GM19467 (cell line): Measurements from ENCODE around the gene SHH.

Experiments used
- ATAC-seq: cut with Tn5 transposase; IDR thresholded peaks from one replicate; pipeline ENCODE4 v1.9.1; 2021; ENCODE audit warnings: mild to moderate bottlenecking, moderate library complexity; ENCODE audit not compliant: unreplicated experiment

The SHH gene

DNA sequence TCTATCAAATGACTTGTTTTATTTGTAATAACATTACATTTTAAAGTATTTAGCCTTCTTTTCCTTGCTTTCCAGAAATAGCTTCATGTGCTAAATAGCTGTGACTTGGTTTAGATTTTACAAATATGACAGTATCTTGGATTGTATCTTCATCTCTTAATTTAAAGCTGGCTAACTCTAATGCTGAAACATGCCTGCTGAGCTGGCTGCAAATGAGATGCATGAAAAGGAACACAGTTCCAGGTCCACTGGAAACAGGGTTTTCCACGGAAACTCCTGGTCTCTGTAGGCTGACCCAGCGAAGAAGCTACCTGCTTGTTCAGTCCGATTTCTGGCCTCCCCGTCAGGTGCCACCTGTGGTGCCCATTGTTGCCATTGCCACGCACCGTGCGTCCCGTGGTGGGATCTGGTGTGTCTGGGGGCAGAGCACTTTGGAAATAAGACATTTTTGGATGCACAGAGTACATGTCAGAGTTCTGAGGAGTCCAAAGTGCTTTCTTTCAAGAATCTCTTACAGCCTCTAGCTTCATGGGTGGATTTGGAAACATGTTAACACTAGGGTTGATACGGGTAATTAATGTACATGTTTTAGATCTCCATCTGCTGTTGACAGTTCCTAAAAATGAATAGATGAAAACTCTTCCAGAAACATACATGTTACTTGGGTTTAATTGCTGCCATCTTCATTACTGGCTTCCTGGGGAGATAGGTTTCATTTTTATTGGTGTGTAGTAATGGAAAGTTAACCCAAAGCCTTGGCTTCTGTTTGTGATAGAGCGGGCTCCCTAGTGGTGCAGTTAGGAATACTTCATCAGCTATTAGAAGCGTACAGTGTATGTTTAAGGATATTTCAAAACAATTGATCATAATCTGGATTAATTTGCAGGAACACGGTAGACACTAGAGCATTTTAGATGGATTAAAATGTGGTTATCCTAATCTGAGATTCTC lies 45.0 kb downstream of the SHH start:
- ATAC-seq = no peak

DNA sequence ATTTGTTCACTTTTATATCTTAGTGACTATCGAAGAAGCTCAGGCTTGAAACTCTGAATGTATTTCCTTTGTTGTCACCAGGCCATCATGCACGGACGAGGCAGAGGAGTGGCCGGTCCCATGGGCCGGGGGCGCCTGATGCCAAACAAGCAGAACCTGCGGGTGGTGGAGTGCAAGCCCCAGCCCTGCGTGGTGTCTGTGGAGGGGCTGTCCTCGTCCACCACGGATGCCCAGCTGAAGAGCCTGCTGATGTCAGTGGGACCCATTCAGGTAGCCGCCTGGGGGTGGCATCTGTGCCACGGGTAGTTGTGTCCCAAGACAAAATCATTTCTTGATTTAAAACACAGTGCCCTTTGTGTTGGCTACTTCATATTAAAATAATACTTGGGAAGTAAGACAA lies 45.9 kb downstream of the SHH start:
- ATAC-seq = no peak

- ATAC-seq = no peak
These were observed 46.8 kb downstream of the SHH start for GRCh38 chr7:155765458-155765857.

DNA sequence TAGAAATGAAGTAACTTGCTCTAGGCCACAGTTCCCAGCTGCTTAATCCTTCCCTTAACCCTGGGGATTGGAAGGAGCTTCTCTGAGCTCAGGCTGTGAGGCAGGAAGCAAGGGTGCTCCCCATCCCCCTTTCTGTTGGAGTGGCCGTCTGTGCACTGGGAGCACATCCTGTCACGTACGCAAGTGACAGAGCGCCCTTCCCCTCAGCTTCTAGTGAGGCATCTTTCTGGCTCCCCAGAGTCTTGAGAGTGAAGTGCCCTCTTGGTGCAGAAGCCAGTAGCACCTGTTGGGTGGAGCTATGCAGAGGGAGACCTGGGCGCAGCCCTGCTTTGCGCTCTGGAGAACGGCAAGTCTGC lies 47.8 kb downstream of the SHH start:
- ATAC-seq = peak; percentile 36

- peak; percentile 71 for ATAC-seq
These were observed 48.4 kb downstream of the SHH start for GRCh38 chr7:155763691-155764437.

- ATAC-seq = no peak
These were observed 49.1 kb downstream of the SHH start for GRCh38 chr7:155763122-155763521.

DNA sequence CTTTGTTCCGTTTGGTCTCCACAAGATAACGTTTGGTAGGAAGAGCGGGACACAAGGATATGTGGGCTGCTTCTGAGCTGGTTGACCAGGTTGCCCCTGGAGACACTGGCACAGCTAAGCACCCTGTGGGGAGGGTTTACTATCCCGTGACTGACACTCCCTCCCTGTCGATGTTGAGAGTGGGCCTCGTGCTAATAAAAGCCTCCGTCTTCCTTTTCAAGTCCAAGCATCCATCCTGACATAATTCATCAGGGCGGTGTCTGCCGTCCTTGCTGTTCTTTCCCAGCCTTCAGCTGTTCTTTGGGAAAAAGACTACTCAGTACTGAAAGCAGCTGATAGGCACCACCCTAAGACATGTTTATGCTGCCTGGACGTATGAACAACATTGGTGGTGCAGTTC lies 49.6 kb downstream of the SHH start:
- no peak for ATAC-seq

DNA sequence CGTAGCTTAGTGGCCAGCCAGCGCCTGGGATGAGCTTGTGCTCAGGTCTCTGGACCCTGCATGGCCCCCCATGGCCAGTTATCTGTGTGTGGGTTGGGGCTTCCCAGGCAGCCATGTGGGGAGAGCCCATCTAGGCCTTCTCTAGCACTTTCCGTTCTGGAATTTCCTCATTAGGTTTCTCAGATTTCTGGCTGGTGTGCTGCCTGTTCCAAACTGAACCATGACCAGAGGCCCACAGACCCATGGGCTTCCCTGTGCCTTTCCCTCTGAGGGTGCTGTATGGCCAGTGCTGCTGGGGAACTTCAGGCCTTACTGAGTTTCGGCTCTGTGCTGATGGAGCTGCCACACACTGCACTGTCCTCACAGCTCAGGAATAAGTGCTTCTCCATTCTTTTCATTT lies 50.2 kb downstream of the SHH start:
- ATAC-seq = no peak

GRCh38 chr7:155761162-155761561 lies 51.1 kb downstream of the SHH start:
- no peak for ATAC-seq

GRCh38 chr7:155759740-155760430 lies 52.4 kb downstream of the SHH start:
- no peak for ATAC-seq

- ATAC-seq = no peak
These were observed 53.9 kb downstream of the SHH start for GRCh38 chr7:155758348-155758747.

DNA sequence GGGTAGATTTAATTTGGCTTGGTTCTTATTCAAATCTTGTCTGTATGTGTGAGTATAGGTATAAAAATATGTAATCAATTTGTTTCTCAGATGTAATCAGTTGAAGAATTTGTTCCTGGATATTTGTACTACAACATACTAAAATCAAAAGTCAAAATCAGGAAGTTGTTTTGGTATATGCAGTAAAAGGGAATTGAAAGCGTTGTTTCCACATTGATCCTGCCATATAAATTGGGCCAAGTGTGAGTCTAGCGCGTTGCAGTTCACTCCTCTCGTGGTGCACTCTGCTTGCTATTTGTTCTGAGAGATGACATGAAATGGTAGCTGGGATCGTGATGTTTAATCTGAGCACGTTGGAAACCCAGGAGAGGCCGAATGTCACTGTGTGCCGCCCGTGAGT lies 55.9 kb downstream of the SHH start:
- no peak for ATAC-seq

DNA sequence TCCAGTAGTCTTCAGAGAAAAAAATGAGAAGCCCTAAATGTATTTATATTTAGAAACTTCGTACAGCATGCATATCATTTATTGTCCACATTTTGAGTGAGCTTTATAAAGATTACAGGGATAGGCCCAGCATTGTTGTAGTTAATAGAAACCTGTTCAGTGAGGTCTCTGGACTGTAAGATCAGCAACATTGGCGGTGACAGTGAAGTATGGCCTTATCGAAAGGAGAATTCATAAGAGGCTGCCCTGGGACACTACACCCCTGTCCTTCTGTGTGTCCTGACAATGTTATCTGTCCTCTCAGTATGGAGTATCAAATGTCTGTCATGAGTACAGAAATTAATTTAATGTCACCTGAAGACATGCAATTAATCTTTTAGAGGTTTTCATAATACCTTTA lies 57.2 kb downstream of the SHH start:
- no peak for ATAC-seq

GRCh38 chr7:155754165-155754564 lies 58.1 kb downstream of the SHH start:
- no peak for ATAC-seq

DNA sequence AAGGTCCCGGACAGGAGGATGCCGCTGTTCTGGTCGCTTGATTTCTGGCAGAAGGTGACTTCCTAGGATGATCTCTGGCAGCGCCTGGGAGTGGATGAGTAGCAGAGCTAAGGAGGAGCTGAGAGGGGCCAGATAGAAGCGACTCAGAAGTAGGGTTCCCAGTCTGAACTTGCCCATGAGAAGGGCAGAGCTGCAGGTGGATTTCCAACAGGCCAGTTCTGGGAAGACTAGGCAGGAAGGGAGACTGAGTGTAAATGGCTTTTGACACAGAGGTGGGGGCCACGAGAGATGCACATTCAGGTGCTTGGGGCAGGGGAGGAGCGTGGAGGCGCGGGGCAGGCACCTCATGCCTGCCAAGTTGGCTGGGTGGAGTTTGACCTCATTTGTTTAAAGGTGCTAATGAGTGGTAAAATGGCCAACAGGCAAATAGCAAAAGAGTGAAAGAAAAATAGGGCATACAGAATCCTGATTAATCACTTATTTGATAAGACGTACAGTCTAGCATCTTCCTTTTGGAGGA lies 58.8 kb downstream of the SHH start:
- ATAC-seq = peak; percentile 6

- ATAC-seq = peak; percentile 59
These were observed 59.4 kb downstream of the SHH start for GRCh38 chr7:155752756-155753445.

GRCh38 chr7:155751409-155751808 lies 60.9 kb downstream of the SHH start:
- ATAC-seq = no peak

- no peak for ATAC-seq
These were observed 61.8 kb downstream of the SHH start for GRCh38 chr7:155750255-155751125.
